HG03280 (cell line): ENCODE data around the gene OVOL1.

ENCODE experiments used
- ATAC-seq: cut with Tn5 transposase; IDR thresholded peaks from one replicate; pipeline ENCODE4 v1.9.1; 2021; ENCODE audit warnings: mild to moderate bottlenecking, moderate library complexity; ENCODE audit not compliant: unreplicated experiment

OVOL1 gene

GRCh38 chr11:65790902-65791650 is 4.2 kb downstream of the OVOL1 start:
- no peak for ATAC-seq

- no peak for ATAC-seq
Observed at GRCh38 chr11:65791719-65792213, 4.9 kb downstream of the OVOL1 start.

- ATAC-seq, result no peak
Observed at GRCh38 chr11:65792456-65792855, 5.6 kb downstream of the OVOL1 start.

DNA sequence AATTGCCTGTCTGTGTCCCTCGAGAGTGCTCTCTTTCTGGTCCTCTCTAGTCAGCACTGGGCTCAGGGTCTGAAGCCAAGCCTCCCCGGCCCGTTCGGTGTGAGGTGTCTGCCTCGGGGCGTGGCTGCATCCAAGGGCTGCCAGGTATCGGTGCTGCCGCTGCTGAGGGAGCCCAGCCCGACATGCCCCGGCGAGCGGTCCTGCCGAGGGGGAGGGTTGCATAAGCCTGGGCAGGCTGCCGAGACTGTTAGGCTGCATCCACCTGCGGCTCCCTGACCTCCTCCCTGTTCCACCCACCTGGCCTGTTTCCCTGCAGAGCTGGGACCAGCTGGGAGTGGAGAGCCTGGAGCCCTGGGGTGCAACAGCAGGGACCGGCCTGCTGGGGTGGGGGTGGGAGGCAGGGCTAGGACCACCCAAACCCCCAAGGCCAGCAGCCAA is 6.3 kb downstream of the OVOL1 start:
- no peak for ATAC-seq

GRCh38 chr11:65793625-65794400 is 7.0 kb downstream of the OVOL1 start:
- no peak for ATAC-seq

GRCh38 chr11:65794570-65795510 is 8.0 kb downstream of the OVOL1 start:
- ATAC-seq, result no peak

- no peak for ATAC-seq
Observed at GRCh38 chr11:65796726-65797601, 10.1 kb downstream of the OVOL1 start.

DNA sequence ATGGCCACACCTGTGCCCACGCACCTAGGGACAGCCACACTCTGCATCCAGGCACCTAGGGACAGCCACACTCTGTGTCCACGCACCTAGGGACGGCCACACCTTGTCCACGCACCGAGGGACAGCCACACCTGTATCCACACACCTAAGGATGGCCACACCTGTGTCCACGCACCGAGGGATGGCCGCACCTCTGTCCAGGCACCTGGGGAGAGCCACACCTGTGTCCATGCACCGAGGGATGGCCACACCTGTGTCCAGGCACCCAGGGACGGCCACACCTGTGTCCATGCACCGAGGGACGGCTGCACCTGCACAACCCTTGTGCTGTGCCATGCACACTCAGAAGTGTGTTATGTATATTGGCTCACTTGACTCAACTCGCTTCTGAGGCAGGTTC is 10.8 kb downstream of the OVOL1 start:
- no peak for ATAC-seq

GRCh38 chr11:65798882-65799281 is 12.0 kb downstream of the OVOL1 start:
- ATAC-seq, result no peak

DNA sequence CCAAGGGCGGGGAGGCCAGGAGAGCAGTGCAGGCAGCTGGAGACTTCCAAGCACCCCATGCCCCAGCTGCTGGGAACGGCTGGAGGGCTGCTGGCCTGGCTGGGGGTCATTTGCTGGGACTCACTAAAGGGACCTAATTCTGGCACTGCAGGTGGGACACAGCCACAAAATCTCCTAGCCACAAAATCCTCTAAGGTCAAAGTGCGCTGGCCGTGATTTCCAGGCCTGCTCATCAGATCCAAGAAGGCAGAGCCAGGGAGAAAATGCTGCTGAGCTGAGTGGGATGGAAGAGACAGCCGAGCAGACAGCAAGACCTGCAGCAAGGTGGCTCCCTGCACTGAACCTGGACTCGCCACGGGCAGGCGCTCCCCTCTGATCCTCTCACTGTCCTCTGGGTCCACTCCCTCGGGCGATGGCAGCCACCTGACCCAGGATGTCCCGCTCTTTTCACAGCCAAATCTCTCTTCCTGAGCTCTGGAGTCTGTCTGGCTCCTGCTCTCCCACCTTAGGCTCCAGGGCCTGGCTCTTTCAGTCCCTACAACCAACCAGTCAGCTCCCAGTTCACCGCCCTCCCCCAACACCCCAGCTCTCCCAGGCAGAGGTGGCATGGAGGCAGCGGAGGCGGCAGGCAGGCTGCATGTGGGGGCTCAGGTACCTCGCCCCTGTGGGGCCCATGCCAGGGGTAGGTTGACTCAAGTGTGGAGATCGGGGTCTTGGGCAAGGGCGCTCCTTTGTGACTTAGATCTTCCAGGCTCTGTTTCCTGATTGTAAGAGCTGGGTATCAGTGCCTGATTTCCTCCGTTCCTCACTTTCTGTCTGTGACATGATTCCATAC is 14.5 kb downstream of the OVOL1 start:
- no peak for ATAC-seq

- peak; percentile 75 for ATAC-seq
Observed at GRCh38 chr11:65802841-65803240, 16.0 kb downstream of the OVOL1 start.

DNA sequence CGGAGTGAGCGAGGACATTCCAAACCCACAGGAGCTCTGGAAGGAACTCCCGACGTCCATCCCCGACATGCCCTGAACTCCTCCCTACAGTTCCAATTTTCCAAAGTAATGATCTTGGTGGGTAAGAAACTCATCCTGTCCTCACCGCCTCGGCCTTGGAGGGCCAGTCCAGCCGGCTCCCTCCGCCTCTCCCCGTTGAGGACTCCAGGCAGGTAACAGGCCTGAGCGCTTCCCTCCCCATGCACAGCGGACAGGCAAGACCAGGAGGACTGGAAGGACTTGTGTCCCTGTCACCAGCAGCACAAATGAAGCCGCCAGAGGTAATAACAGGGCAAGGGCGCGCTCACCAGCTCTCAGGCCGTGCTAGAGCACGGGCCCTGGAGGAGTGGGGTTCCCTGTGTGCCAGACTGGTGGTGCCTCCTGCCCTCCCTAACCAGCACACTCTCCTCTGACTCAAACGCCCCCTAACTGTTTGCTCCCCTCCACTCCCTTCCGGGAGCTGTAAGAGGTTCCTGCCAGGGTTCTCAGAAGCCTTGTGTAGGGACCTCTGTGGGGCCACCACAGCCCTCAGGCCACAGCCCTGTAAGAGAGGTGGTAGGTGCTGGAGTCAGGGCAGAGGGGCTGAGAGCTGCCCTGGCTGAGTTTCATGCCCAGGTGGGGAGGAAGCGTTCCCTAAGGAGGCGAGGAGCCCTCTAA is 17.1 kb downstream of the OVOL1 start:
- no peak for ATAC-seq

- no peak for ATAC-seq
Observed at GRCh38 chr11:65806979-65807378, 20.1 kb downstream of the OVOL1 start.

DNA sequence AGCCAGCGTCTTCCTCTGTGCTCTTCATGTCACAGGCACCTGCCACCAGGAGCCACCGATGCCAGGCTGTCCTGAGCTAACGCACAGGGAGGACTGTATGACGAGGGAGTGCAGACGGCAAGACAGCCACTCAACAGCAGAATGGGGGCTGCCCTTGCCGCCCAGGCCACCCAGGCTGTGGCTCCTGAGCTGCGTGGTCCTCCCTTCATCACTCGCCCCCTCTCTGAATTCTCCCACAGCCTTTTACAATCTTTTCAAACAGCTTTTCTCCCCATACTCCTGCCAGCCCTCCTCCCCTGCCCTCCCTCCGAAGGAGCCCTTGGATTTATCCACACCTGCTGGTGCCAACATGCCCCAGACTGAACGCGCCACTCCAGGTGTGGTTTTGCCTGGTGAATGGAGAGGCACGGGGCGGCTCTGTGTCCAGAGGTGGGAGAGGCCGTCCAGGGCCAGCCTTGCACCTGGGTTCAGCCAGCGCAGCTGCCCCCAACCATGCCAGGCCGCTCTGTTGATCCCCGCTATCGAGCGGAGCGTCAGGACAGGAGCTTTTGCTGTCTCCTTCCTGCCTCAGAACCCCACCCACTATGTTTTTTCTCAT is 22.0 kb downstream of the OVOL1 start:
- no peak for ATAC-seq

GRCh38 chr11:65809496-65809895 is 22.6 kb downstream of the OVOL1 start:
- no peak for ATAC-seq

DNA sequence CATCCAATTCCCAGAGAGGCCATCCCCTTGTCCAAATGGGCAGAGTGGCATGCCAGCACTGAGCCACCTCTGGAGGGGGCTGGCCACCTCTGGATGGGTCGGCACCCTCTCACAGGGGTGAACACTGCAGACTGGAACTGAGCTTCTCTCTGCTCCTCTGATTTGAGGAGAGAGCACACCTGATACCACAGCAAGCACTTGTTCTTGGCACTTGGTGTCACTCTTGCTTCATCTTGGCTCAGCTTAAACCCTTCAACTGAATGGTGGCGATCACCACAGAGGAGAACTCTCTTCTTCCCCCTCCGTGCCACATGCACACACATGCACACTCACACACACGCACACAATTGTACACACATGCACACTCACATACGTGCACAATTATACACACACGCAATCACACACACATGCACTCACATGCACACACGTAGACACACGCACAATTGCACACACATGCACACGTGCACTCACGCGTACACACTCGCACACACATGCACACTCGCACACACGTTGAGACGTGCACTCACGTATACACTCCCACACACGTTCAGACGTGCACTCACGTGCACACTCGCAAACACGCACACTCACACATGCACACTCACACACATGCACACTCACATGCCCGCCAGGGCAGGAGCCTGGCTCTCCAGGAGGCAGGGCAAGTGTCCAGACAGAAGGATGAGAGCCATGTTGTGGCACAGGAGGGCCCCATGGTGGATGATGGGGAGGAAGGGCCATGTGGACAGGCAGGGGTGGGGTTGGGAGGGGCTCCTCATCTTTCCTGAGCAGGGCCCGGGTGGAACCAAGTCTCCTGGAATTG is 23.4 kb downstream of the OVOL1 start:
- ATAC-seq, result no peak

GRCh38 chr11:65811764-65812475 is 25.1 kb downstream of the OVOL1 start:
- no peak for ATAC-seq
